ENCODE results near the gene RFX3. TPM values are rescaled to one million over a fixed set of nuclear protein-coding genes. Genes with fewer than 3 reads are reported as not detected.

The RFX3 gene
- total and polyA plus RNA-seq, 2 of the 13 experiments (the other 11 are each of a cell fraction or from before 2014, with no cell fraction given): 2.7 to 5.3 TPM

- TF ChIP-seq ZC3H4 (CRISPR knock-in tag; IDR thresholded peaks at IDR 0.05; ENCODE audit: borderline replicate concordance): no peak
- TF ChIP-seq NR1H2 (CRISPR knock-in tag; IDR thresholded peaks at IDR 0.05; ENCODE audit: borderline replicate concordance, low read depth): no peak
- no peak for TF ChIP-seq ZNF318 (CRISPR knock-in tag; IDR thresholded peaks at IDR 0.05)
- TF ChIP-seq SATB2 (CRISPR knock-in tag; IDR thresholded peaks at IDR 0.05): no peak
- no peak for TF ChIP-seq ZNF577 (CRISPR knock-in tag; IDR thresholded peaks at IDR 0.05; ENCODE audit: borderline replicate concordance, low read depth)
- TF ChIP-seq HOXA9 (CRISPR knock-in tag; IDR thresholded peaks at IDR 0.05; ENCODE audit: borderline replicate concordance): no peak
- 0 out of 2 replicates have a peak, but pooled peaks have one; percentile 18 for TF ChIP-seq GATAD2A (CRISPR knock-in tag; IDR thresholded peaks at IDR 0.05)
- TF ChIP-seq ZNF292 (CRISPR knock-in tag; IDR thresholded peaks at IDR 0.05; ENCODE audit: borderline replicate concordance, low read depth): no peak
- TF ChIP-seq SOX6 (IDR thresholded peaks at IDR 0.05): no peak
- peak; percentile 27; the same call in 1 of the 2 replicates for TF ChIP-seq SOX6 (CRISPR knock-in tag; IDR thresholded peaks at IDR 0.05)
- TF ChIP-seq TSC22D2 (CRISPR knock-in tag; IDR thresholded peaks at IDR 0.05; ENCODE audit: borderline replicate concordance): no peak
Measured at GRCh38 chr9:3511551-3511950, 14.2 kb downstream of the RFX3 start (continued).

Measured in HepG2 (cell line).